Central memory CD8-positive, alpha-beta T cell (primary cell): Measurements from ENCODE around the gene LETM1.

Source experiments
- ATAC-seq: fragments of 150-1000 bp; cut with Tn5 transposase; replicated peaks from 2 replicates; pipeline ENCODE4 v1.10.0; 2022; ENCODE audit warnings: mild to moderate bottlenecking, moderate FRiP score, moderate number of reproducible peaks; ENCODE audit not compliant: poor library complexity, severe bottlenecking; ENCODE audit errors: extremely low read depth
- DNase-seq, 2 donors: peaks; one replicate each; pipeline ENCODE4 v3.0.0; 2021; ENCODE audit warnings: low spot score in 2 of 2
- H3K27ac Mint-ChIP-seq: one replicate; pipeline ENCODE4 v1.8.0; 2022; ENCODE audit warnings: low read depth, mild to moderate bottlenecking, moderate library complexity, mixed read lengths
- H3K27me3 Mint-ChIP-seq: one replicate; pipeline ENCODE4 v1.8.0; 2022; ENCODE audit warnings: mixed read lengths
- H3K36me3 Mint-ChIP-seq: one replicate; pipeline ENCODE4 v1.8.0; 2022; ENCODE audit warnings: mild to moderate bottlenecking, moderate library complexity, mixed read lengths; ENCODE audit not compliant: insufficient read depth
- H3K4me1 Mint-ChIP-seq: one replicate; pipeline ENCODE4 v1.8.0; 2022; ENCODE audit warnings: mixed read lengths
- H3K4me3 Mint-ChIP-seq: one replicate; pipeline ENCODE4 v1.8.0; 2022; ENCODE audit warnings: mild to moderate bottlenecking, moderate library complexity, mixed read lengths
- H3K9me3 Mint-ChIP-seq: one replicate; pipeline ENCODE4 v1.8.0; 2022; ENCODE audit warnings: mixed read lengths

Gene LETM1

DNA sequence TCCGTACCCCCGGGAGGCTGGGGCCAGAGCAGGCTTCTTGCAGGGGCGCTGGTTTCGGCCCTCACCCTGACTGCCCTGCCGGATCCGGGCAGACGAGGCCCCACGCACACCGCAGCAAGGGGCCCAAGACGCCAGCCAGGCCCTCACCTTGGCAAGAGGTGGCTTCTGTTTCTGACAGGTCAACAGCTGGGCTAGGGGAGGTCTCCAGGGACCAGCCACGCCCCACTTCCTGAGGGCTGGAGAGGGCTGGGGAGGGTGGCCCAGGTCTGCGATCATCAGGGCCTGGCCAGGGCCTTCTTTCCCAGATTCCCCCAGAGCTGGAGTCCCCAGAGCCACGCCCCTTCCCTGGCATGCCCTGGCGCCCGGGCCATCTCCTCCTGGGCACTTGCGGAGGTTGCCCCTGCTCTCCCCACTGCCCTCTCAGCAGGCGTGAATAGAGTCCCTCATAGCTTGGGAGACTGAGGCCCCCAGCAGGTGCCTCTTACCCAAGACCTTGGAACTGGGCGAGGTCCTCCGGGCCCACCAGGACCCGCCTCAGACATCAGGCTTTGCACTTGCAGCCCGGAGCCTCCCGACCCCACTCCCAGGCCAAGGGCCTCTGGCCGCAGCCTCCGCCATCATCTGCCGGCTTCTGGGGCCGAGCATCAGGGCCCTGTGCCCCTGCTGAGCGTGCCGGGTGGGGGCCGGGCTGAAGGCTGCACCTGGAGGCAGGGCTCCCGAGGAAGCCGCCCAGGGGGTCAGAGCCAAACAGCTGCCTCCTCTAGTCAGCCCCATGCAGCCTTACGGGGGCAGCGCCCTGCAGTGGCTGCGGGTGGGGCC lies 69.2 kb downstream of the LETM1 start:
- Mint-ChIP-seq H3K4me1 (no peaks in the 10 kb centered on the region), H3K36me3 (no peaks in the 10 kb centered on the region), H3K4me3 (no peak overlapping the region)

GRCh38 chr4:1785592-1785991 lies 70.4 kb downstream of the LETM1 start:
- Mint-ChIP-seq H3K4me1 (no peaks in the 10 kb centered on the region), H3K36me3 (no peaks in the 10 kb centered on the region), H3K27me3 (peaks cover 6% of the 10 kb centered on the region), H3K27ac (no peak overlapping the region), H3K9me3 (no peaks in the 10 kb centered on the region), H3K4me3 (no peak overlapping the region)
- ATAC-seq (no peak), DNase-seq (no peak)

More for the DNA sequence above, 69.2 kb downstream of the LETM1 start:
- peaks cover 17% of the 10 kb centered on the region for H3K27me3 Mint-ChIP-seq
- no peak overlapping the region for H3K27ac Mint-ChIP-seq
- H3K9me3 Mint-ChIP-seq = no peaks in the 10 kb centered on the region
- ATAC-seq = no peak
- DNase-seq = no peak

DNA sequence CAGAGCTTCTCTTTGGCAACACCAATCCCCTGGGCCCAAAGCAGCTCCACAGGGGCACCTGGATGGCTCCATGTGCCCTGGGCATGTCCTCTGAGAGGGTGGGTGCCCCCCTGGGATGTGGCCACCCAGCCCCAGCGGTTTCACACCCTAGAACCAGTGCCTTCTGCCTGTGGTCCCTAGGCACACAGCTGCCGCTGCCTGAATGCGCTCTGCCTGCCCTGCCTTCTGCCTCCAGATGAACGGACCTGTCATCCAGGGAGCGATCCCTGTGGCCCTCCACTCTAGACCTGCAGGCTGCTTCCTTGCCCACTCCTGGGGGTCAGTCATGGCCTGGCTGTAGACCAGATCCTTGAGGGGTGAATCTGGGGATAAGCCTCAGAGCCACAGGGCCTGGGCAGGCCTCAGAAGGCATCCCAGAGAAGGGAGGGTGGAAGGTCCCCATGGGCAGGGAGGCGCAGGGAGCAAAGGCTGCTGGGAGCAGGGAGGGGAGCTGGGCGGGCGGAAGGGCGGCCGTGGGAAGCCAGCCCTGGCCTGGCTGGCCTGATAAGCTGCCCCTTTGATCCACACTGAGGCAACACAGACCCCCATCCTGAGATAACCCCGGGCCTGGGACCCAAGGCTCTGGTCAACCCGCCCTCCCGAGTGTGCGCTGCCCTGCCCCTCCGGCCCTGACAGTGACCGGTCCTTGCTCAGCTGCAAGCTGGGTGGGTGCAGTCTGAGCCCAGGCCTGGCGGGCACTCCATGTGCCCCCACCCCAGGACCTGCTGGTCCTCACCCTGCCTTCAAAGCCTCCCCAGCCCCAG lies 71.0 kb downstream of the LETM1 start:
- Mint-ChIP-seq H3K36me3 (no peaks in the 10 kb centered on the region), H3K9me3 (no peaks in the 10 kb centered on the region), H3K4me1 (no peaks in the 10 kb centered on the region), H3K4me3 (no peak overlapping the region), H3K27ac (no peak overlapping the region), H3K27me3 (no peaks in the 10 kb centered on the region)
- ATAC-seq (no peak), DNase-seq (no peak)

DNA sequence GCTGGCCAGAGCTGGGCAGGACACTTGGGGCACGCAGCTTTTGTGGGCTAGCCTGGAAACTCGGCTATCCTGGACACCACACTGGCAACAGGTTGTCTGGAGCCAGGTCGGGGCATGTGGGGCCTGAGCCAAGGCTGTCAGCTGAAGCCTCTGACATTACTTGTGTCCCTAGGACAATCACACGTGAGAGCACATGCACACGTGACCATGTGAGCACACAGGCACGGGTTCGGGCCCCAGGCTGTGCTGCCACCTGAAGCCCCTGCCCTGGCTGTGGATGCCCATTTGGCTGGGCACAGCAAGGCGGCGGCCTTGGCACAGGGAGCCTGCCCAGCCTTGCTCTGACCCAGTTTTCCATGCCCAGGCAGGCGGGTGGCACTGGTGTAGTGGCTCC lies 71.6 kb downstream of the LETM1 start:
- no peaks in the 10 kb centered on the region for H3K9me3 Mint-ChIP-seq
- H3K4me1 Mint-ChIP-seq = no peaks in the 10 kb centered on the region
- H3K27ac Mint-ChIP-seq = no peak overlapping the region
- DNase-seq (no peak), ATAC-seq (no peak)
- no peak overlapping the region for H3K4me3 Mint-ChIP-seq
- H3K36me3 Mint-ChIP-seq = no peaks in the 10 kb centered on the region
- H3K27me3 Mint-ChIP-seq = no peaks in the 10 kb centered on the region

DNA sequence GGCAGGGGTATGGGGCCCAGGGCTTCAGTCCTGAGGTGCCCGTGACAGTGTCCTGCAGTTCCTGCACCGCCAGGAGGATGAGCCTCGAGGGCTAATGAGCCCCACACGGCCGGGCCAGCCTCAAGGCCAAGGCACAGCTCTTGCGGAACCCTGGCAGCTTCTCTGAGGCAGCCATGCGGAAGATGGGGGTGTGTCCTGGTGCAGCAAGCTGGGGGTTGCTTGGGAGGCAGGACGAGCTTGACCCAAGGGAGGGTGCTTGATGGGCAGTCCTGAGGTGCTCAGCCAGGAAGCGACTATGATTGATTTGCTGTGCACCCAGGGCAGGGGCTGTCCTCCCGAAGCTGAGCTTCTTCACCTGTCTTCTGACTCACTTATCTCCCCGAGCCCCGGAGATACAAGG lies 72.0 kb downstream of the LETM1 start:
- no peak overlapping the region for H3K4me3 Mint-ChIP-seq
- H3K4me1 Mint-ChIP-seq = no peaks in the 10 kb centered on the region
- H3K36me3 Mint-ChIP-seq = no peaks in the 10 kb centered on the region
- no peak overlapping the region for H3K27ac Mint-ChIP-seq
- DNase-seq = no peak
- H3K27me3 Mint-ChIP-seq = no peaks in the 10 kb centered on the region
- no peak for ATAC-seq
- no peaks in the 10 kb centered on the region for H3K9me3 Mint-ChIP-seq

DNA sequence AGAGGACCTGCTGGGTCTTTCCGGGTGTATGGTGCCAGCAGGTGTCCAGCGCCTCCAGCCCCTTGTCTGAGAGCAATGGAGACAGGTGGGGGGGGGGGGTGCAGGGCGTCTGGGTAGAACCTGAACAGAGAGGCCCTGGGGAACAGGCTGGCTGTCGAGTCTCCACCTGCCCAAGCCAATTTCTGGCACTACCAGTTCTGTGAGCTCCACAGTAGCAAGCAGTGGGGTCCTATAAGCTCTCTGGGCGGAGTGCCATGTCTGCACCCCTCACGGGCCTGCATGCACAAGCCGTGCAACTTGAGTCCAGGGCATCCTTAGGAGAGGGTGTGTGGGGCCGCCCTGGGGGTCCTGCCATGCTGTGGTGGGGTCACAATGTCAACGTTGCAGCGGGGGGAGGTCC lies 72.9 kb downstream of the LETM1 start:
- ATAC-seq (no peak), DNase-seq (no peak)
- Mint-ChIP-seq H3K36me3 (no peaks in the 10 kb centered on the region), H3K9me3 (no peaks in the 10 kb centered on the region), H3K4me3 (no peak overlapping the region), H3K27ac (no peak overlapping the region), H3K4me1 (no peaks in the 10 kb centered on the region), H3K27me3 (no peaks in the 10 kb centered on the region)

DNA sequence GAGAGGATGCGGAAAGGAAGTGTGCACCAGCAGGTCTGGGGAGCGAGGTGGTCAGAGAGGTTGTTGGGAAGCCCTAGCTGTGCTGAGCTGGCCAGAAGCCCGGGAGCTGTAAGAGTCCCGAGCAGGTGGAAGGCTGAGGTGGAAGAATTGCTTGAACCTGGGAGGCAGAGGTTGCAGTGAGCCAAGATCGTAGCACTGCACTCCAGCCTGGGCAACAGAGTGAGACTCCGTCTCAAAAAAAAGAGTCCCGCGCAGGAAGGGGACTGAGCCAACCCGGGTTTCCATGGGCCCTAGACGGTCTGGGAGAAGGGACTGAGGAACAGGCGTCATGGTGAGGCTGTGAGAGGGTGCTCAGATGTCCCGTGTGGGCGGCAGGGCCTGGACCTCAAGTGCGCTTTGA lies 75.5 kb downstream of the LETM1 start:
- DNase-seq (no peak), ATAC-seq (no peak)
- H3K27me3 Mint-ChIP-seq = no peaks in the 10 kb centered on the region
- no peaks in the 10 kb centered on the region for H3K9me3 Mint-ChIP-seq
- H3K4me3 Mint-ChIP-seq = no peak overlapping the region
- H3K36me3 Mint-ChIP-seq = no peaks in the 10 kb centered on the region
- H3K4me1 Mint-ChIP-seq = no peaks in the 10 kb centered on the region
- no peak overlapping the region for H3K27ac Mint-ChIP-seq

DNA sequence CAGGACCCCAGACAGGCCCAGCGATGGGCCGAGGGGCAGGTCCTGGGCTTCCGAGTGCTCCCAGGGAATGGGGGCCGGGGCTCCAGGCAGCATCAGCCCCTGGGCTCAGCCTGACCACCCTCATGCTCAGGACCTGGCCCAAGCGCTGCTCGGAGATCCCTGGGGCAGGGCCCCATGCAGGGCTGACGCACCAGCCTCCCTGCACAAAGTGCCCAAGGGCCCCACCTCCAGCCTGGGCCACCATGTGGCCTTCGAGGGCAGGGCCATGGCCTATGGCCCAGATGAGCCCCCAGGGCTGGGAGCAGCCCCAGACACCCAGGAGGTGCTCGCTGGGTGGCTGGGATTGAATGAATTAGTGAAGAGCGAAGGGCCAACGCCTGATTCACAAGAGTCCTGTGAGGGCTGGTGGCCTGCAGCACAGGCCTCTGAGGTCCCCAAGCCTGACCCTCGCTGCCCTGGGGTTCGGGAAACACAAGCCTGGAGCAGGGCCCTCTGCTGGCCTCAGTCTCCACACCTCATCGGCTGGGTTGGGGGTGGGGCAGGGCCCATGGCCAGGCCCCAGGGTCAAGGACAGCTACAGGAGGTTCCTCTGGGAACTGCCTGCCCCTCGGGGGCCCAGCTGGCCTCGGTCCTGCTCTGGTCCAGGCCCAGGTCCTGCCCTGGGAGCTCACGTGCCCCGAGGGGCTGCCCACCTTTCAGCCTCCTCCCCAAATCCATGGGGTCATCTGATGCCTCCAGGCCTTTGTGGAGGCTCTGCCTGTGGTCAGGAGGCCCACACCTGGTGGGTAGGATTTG lies 76.2 kb downstream of the LETM1 start:
- Mint-ChIP-seq H3K36me3 (no peaks in the 10 kb centered on the region), H3K27ac (no peak overlapping the region), H3K9me3 (no peaks in the 10 kb centered on the region), H3K27me3 (no peaks in the 10 kb centered on the region), H3K4me3 (no peak overlapping the region), H3K4me1 (no peaks in the 10 kb centered on the region)
- DNase-seq (no peak), ATAC-seq (no peak)

- no peak overlapping the region for H3K4me3 Mint-ChIP-seq
- ATAC-seq (no peak), DNase-seq (no peak)
- H3K36me3 Mint-ChIP-seq = no peaks in the 10 kb centered on the region
- peaks cover 8% of the 10 kb centered on the region for H3K27me3 Mint-ChIP-seq
- H3K27ac Mint-ChIP-seq = no peak overlapping the region
- no peaks in the 10 kb centered on the region for H3K4me1 Mint-ChIP-seq
- no peaks in the 10 kb centered on the region for H3K9me3 Mint-ChIP-seq
These were observed 77.1 kb downstream of the LETM1 start for GRCh38 chr4:1778642-1779392.

- H3K9me3 Mint-ChIP-seq = no peaks in the 10 kb centered on the region
- peaks cover 9% of the 10 kb centered on the region for H3K27me3 Mint-ChIP-seq
- H3K4me3 Mint-ChIP-seq = no peak overlapping the region
- H3K36me3 Mint-ChIP-seq = no peaks in the 10 kb centered on the region
- H3K27ac Mint-ChIP-seq = no peak overlapping the region
- H3K4me1 Mint-ChIP-seq = no peaks in the 10 kb centered on the region
- ATAC-seq (no peak), DNase-seq (no peak)
These were observed 77.9 kb downstream of the LETM1 start for GRCh38 chr4:1777822-1778641.

DNA sequence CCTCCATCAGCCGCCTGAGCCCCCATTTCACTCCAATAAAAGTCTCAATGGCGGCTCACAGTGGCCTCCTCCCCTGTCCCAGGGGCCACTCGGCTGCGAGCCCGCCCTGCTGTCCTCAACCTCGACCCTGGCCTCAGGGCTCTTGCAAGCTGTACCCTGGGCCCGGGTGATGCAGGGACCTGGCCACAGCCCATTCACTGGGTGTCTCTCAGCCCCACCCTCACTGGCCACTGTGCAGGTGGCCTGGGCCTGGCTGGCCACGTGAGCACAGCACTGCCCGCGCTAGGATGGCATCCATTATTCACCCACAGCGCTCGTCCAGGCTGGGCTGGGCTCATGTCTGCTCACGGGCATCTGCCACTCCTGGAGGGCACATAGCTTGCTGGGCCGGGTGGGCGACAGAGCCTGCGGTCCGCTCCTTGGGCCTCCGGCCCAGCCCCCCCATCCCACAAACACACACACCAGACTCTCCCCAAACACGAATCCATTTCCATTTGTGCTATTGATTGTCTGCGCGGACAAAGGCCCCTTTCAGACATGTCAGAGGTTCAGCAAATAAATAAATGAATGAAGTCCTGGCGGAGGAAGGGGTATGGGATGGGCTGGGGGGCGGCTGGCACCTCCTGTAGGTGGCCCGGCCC lies 79.3 kb downstream of the LETM1 start:
- no peaks in the 10 kb centered on the region for H3K36me3 Mint-ChIP-seq
- no peaks in the 10 kb centered on the region for H3K9me3 Mint-ChIP-seq
- DNase-seq = no peak
- H3K27ac Mint-ChIP-seq = no peak overlapping the region
- H3K4me3 Mint-ChIP-seq = no peak overlapping the region
- ATAC-seq = no peak
- H3K27me3 Mint-ChIP-seq = peaks cover 9% of the 10 kb centered on the region
- no peaks in the 10 kb centered on the region for H3K4me1 Mint-ChIP-seq
